ENCODE data around the gene MAP3K2. TPM values are rescaled to one million over a fixed set of nuclear protein-coding genes. Genes with fewer than 3 reads are reported as not detected.
A peak's percentile ranks its signal among the peaks of the same experiment; 100 is the strongest.

The MAP3K2 gene
- total RNA-seq, 1 experiment from 2014 or later = 36.0 TPM

- Histone ChIP-seq H3K9me2 (replicated peaks; ENCODE audit: insufficient read depth, low read length) (no peaks in the 10 kb centered on the region), H3K4me1 (ENCODE audit: low read length) (peaks cover 9% of the 10 kb centered on the region), H3K4me2 (ENCODE audit: low read depth, low read length, poor library complexity, severe bottlenecking) (no peak overlapping the region), H3K9me3 (ENCODE audit: low read length) (no peaks in the 10 kb centered on the region), H2AFZ (ENCODE audit: low read length) (no peak overlapping the region), H3K36me3 (ENCODE audit: insufficient read depth, low read length) (no peaks in the 10 kb centered on the region), H3K4me3 (ENCODE audit: low read length) (no peak overlapping the region), H3K79me2 (ENCODE audit: low read length) (no peaks in the 10 kb centered on the region), H3K9ac (ENCODE audit: low read length) (no peak overlapping the region), H4K20me1 (ENCODE audit: insufficient read depth, low read depth, low read length) (no peaks in the 10 kb centered on the region), H3K27me3 (ENCODE audit: low read length) (no peaks in the 10 kb centered on the region), H3K27ac (ENCODE audit: low read length) (no peak overlapping the region)
- no peak for DNase-seq
These were observed 29.6 kb upstream of the MAP3K2 start for GRCh38 chr2:127417406-127417805.

- Histone ChIP-seq H3K9me3 (ENCODE audit: low read length) (no peaks in the 10 kb centered on the region), H3K36me3 (ENCODE audit: insufficient read depth, low read length) (no peaks in the 10 kb centered on the region), H3K27ac (ENCODE audit: low read length) (no peak overlapping the region), H3K79me2 (ENCODE audit: low read length) (no peaks in the 10 kb centered on the region), H3K4me1 (ENCODE audit: low read length) (peaks cover 9% of the 10 kb centered on the region), H3K4me3 (ENCODE audit: low read length) (peak overlapping the region; percentile 65), H3K9me2 (replicated peaks; ENCODE audit: insufficient read depth, low read length) (no peaks in the 10 kb centered on the region), H3K27me3 (ENCODE audit: low read length) (no peaks in the 10 kb centered on the region), H3K9ac (ENCODE audit: low read length) (no peak overlapping the region; the same call in 1 of the 2 replicates), H4K20me1 (ENCODE audit: insufficient read depth, low read depth, low read length) (no peaks in the 10 kb centered on the region), H3K4me2 (ENCODE audit: low read depth, low read length, poor library complexity, severe bottlenecking) (peak overlapping the region; percentile 81), H2AFZ (ENCODE audit: low read length) (peak overlapping the region; percentile 73; the same call in 1 of the 2 replicates)
- DNase-seq = no peak
These were observed 28.8 kb upstream of the MAP3K2 start for GRCh38 chr2:127416506-127417001.

GRCh38 chr2:127415593-127416505 is 28.1 kb upstream of the MAP3K2 start:
- Histone ChIP-seq H3K9ac (ENCODE audit: low read length) (peak overlapping the region; percentile 48), H3K4me3 (ENCODE audit: low read length) (peak overlapping the region; percentile 65), H2AFZ (ENCODE audit: low read length) (peak overlapping the region; percentile 73; the same call in 1 of the 2 replicates), H3K4me2 (ENCODE audit: low read depth, low read length, poor library complexity, severe bottlenecking) (peak overlapping the region; percentile 81), H3K9me2 (replicated peaks; ENCODE audit: insufficient read depth, low read length) (no peaks in the 10 kb centered on the region), H4K20me1 (ENCODE audit: insufficient read depth, low read depth, low read length) (no peaks in the 10 kb centered on the region), H3K4me1 (ENCODE audit: low read length) (peaks cover 15% of the 10 kb centered on the region), H3K36me3 (ENCODE audit: insufficient read depth, low read length) (no peaks in the 10 kb centered on the region), H3K27me3 (ENCODE audit: low read length) (no peaks in the 10 kb centered on the region), H3K27ac (ENCODE audit: low read length) (no peak overlapping the region), H3K79me2 (ENCODE audit: low read length) (no peaks in the 10 kb centered on the region), H3K9me3 (ENCODE audit: low read length) (no peaks in the 10 kb centered on the region)
- peak; percentile 86 for DNase-seq

- no peaks in the 10 kb centered on the region for H4K20me1 ChIP-seq (ENCODE audit: insufficient read depth, low read depth, low read length)
- DNase-seq = no peak
- H3K27me3 ChIP-seq (ENCODE audit: low read length) = no peaks in the 10 kb centered on the region
- H3K79me2 ChIP-seq (ENCODE audit: low read length) = no peaks in the 10 kb centered on the region
- no peaks in the 10 kb centered on the region for H3K9me2 ChIP-seq (replicated peaks; ENCODE audit: insufficient read depth, low read length)
- H3K9me3 ChIP-seq (ENCODE audit: low read length) = no peaks in the 10 kb centered on the region
- H3K4me2 ChIP-seq (ENCODE audit: low read depth, low read length, poor library complexity, severe bottlenecking) = no peak overlapping the region
- H3K4me3 ChIP-seq (ENCODE audit: low read length) = no peak overlapping the region
- no peaks in the 10 kb centered on the region for H3K36me3 ChIP-seq (ENCODE audit: insufficient read depth, low read length)
- H3K4me1 ChIP-seq (ENCODE audit: low read length) = peaks cover 17% of the 10 kb centered on the region
- no peak overlapping the region for H3K9ac ChIP-seq (ENCODE audit: low read length)
- no peak overlapping the region for H2AFZ ChIP-seq (ENCODE audit: low read length)
- H3K27ac ChIP-seq (ENCODE audit: low read length) = no peak overlapping the region
These were observed 27.1 kb upstream of the MAP3K2 start for GRCh38 chr2:127414638-127415592.

GRCh38 chr2:127413782-127414637 is 26.2 kb upstream of the MAP3K2 start:
- Histone ChIP-seq H3K9me3 (ENCODE audit: low read length) (no peaks in the 10 kb centered on the region), H4K20me1 (ENCODE audit: insufficient read depth, low read depth, low read length) (no peaks in the 10 kb centered on the region), H3K36me3 (ENCODE audit: insufficient read depth, low read length) (no peaks in the 10 kb centered on the region), H3K4me1 (ENCODE audit: low read length) (peaks cover 17% of the 10 kb centered on the region), H3K27me3 (ENCODE audit: low read length) (no peaks in the 10 kb centered on the region), H3K27ac (ENCODE audit: low read length) (no peak overlapping the region), H3K4me2 (ENCODE audit: low read depth, low read length, poor library complexity, severe bottlenecking) (no peak overlapping the region), H3K4me3 (ENCODE audit: low read length) (no peak overlapping the region), H2AFZ (ENCODE audit: low read length) (no peak overlapping the region), H3K9ac (ENCODE audit: low read length) (no peak overlapping the region), H3K79me2 (ENCODE audit: low read length) (no peaks in the 10 kb centered on the region), H3K9me2 (replicated peaks; ENCODE audit: insufficient read depth, low read length) (no peaks in the 10 kb centered on the region)
- no peak for DNase-seq

GRCh38 chr2:127413200-127413599 is 25.4 kb upstream of the MAP3K2 start:
- H3K79me2 ChIP-seq (ENCODE audit: low read length) = no peaks in the 10 kb centered on the region
- no peaks in the 10 kb centered on the region for H3K9me3 ChIP-seq (ENCODE audit: low read length)
- no peak overlapping the region for H3K9ac ChIP-seq (ENCODE audit: low read length)
- no peak overlapping the region for H3K27ac ChIP-seq (ENCODE audit: low read length)
- no peak overlapping the region for H2AFZ ChIP-seq (ENCODE audit: low read length)
- peaks cover 21% of the 10 kb centered on the region for H3K4me1 ChIP-seq (ENCODE audit: low read length)
- no peak for DNase-seq
- no peaks in the 10 kb centered on the region for H3K27me3 ChIP-seq (ENCODE audit: low read length)
- no peak overlapping the region for H3K4me2 ChIP-seq (ENCODE audit: low read depth, low read length, poor library complexity, severe bottlenecking)
- no peaks in the 10 kb centered on the region for H4K20me1 ChIP-seq (ENCODE audit: insufficient read depth, low read depth, low read length)
- no peaks in the 10 kb centered on the region for H3K36me3 ChIP-seq (ENCODE audit: insufficient read depth, low read length)
- no peaks in the 10 kb centered on the region for H3K9me2 ChIP-seq (replicated peaks; ENCODE audit: insufficient read depth, low read length)
- H3K4me3 ChIP-seq (ENCODE audit: low read length) = no peak overlapping the region

GRCh38 chr2:127411653-127412369 is 24.0 kb upstream of the MAP3K2 start:
- DNase-seq = no peak
- Histone ChIP-seq H3K79me2 (ENCODE audit: low read length) (no peaks in the 10 kb centered on the region), H3K9ac (ENCODE audit: low read length) (no peak overlapping the region), H3K9me2 (replicated peaks; ENCODE audit: insufficient read depth, low read length) (no peaks in the 10 kb centered on the region), H3K4me1 (ENCODE audit: low read length) (peaks cover 26% of the 10 kb centered on the region), H3K4me2 (ENCODE audit: low read depth, low read length, poor library complexity, severe bottlenecking) (no peak overlapping the region), H3K9me3 (ENCODE audit: low read length) (no peaks in the 10 kb centered on the region), H3K4me3 (ENCODE audit: low read length) (no peak overlapping the region), H2AFZ (ENCODE audit: low read length) (no peak overlapping the region), H3K27me3 (ENCODE audit: low read length) (no peaks in the 10 kb centered on the region), H3K27ac (ENCODE audit: low read length) (no peak overlapping the region), H3K36me3 (ENCODE audit: insufficient read depth, low read length) (no peaks in the 10 kb centered on the region), H4K20me1 (ENCODE audit: insufficient read depth, low read depth, low read length) (no peaks in the 10 kb centered on the region)

All from Karpas-422 (cell line).